GM19238 (cell line): ENCODE data around the gene P2RY8.
A peak's percentile ranks its signal among the peaks of the same experiment; 100 is the strongest.
"Not testable (repeated sequence)": the region's sequence is repeated elsewhere in the genome, so short reads cannot be mapped to it uniquely, and the experiment has no call there.

Experiments
- DNase-seq: peaks from one replicate; pipeline ENCODE4 v3.0.0; 2011; ENCODE audit warnings: low spot score; ENCODE audit not compliant: insufficient read length

The P2RY8 gene

GRCh38 chrX:1465286-1466231 lies 71.4 kb downstream of the P2RY8 start:
- DNase-seq, result no peak

- DNase-seq, result no peak
Observed at GRCh38 chrX:1464971-1465285, 72.1 kb downstream of the P2RY8 start.

- no peak for DNase-seq
Observed at GRCh38 chrX:1464041-1464970, 72.7 kb downstream of the P2RY8 start.

GRCh38 chrX:1463581-1463980 lies 73.4 kb downstream of the P2RY8 start:
- DNase-seq, result no peak

GRCh38 chrX:1462596-1463251 lies 74.3 kb downstream of the P2RY8 start:
- no peak for DNase-seq

GRCh38 chrX:1462110-1462509 lies 74.9 kb downstream of the P2RY8 start:
- DNase-seq, result no peak

GRCh38 chrX:1455948-1456280 lies 81.1 kb downstream of the P2RY8 start:
- no peak for DNase-seq

- DNase-seq, result peak; percentile 76
Observed at GRCh38 chrX:1453951-1454785, 82.8 kb downstream of the P2RY8 start.

- no peak for DNase-seq
Observed at GRCh38 chrX:1453395-1453783, 83.6 kb downstream of the P2RY8 start.

GRCh38 chrX:1452516-1453394 lies 84.2 kb downstream of the P2RY8 start, which contains the start of gene ASMTL:
TSS of gene ASMTL (minus strand) at chrX:1452909. CDS start at chrX:1452840, 69 bp downstream.
- peak; percentile 88 for DNase-seq

GRCh38 chrX:1451661-1452515 lies 85.1 kb downstream of the P2RY8 start:
- no peak for DNase-seq

- no peak for DNase-seq
Observed at GRCh38 chrX:1451251-1451660, 85.7 kb downstream of the P2RY8 start.

GRCh38 chrX:1450361-1451161 lies 86.4 kb downstream of the P2RY8 start:
- DNase-seq, result no peak

- DNase-seq, result no peak
Observed at GRCh38 chrX:1449823-1450149, 87.2 kb downstream of the P2RY8 start.

- DNase-seq, result no peak
Observed at GRCh38 chrX:1449036-1449822, 87.8 kb downstream of the P2RY8 start.

- not testable (repeated sequence) for DNase-seq
Observed at GRCh38 chrX:1448573-1449001, 88.4 kb downstream of the P2RY8 start.

- not testable (repeated sequence) for DNase-seq
Observed at GRCh38 chrX:1447969-1448572, 88.9 kb downstream of the P2RY8 start.
